GM18499 (cell line): ENCODE data around the gene RNF150.

Experiments used
- ATAC-seq: cut with Tn5 transposase; IDR thresholded peaks from one replicate; pipeline ENCODE4 v1.9.1; 2021; ENCODE audit warnings: moderate number of reproducible peaks; ENCODE audit not compliant: insufficient read depth, unreplicated experiment

RNF150 gene

DNA sequence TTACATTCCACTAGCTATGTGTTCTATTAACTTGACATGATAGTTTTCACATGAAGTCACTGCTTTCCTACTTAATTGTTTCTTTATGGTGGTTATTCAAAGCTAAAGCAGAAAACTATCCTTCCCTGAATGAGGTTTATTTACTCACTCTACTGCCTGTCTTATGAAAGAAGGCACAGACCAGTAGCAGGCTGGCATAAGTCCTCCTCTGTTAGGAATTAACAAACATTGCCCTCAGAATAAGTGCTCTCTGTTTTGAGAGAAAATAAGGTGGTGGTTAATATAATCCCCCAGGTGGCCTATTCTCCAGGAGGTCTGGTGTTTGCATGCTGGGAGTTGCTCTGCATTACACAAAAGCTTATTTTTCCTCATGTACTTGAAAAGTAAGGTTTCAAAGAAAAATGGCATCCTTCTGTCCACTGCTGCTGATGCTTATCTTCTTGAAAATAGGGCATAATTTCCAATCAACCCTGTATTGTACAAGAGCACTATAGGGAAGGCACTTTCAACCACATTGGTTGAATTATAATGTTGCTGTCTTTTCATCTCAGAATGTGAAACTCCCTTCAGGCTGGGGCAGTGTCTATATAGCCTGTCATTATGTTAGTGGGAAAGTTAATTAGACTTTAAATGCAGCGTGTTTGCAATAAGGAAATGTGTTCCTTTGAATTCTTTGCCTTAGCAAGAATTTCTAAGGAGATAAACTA, 257.4 kb downstream of the RNF150 start:
- ATAC-seq = no peak

DNA sequence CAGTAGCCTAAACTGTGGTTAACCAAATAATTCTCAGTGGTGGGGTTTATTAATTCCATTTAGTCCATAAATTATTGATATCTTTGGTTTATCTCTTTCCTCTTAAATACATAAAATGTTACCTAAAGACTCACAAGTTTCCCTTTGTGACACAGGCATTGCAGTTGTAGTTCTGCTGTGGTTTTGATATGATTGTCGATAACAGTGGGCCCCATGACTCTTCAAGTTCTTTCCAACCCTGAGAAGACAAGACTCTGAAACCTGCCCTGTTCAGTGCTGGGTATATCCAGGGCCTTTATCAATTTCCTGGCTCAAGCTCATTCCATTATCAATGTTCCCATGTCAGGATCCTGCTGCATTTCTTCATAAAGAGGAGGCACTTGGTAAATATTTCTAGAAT, 259.2 kb downstream of the RNF150 start:
- no peak for ATAC-seq

DNA sequence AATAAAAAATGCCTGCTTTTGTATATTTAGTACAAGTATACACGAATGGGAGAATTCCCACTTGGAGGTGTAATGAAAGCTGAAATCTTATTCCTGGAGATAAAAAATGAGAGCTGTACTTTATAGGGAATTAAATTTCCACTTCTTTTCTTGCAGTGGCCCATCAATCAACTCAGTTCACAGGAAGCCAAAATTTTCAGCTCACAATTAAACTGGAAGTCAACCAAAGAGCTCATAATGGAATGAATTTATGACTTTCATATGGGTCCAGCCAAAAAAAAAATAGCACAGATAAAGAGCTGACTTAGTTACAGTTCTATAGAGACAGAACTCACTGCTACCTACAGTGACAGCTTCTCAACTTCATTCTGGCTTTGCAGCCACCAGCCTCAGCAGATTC, 261.9 kb downstream of the RNF150 start:
- no peak for ATAC-seq

DNA sequence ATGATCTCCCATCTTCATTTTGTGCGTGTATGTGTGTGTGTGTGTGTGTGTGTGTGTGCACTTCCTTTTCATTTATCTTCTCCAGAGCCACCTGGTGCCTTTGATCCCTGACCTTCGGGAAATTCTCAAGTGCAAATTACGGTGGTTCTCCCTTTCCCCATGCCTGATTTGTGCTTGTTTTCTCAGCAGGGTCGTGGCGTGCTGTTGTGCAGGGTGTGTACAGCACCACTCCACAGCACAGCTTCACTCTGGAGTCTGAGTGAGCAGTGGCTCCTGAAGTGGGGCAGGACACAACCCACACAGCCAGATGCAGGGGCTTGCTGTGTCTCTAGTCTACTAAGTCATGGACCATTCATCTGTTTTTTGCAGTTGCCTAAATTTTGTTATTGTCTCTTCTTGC, 262.8 kb downstream of the RNF150 start:
- no peak for ATAC-seq

DNA sequence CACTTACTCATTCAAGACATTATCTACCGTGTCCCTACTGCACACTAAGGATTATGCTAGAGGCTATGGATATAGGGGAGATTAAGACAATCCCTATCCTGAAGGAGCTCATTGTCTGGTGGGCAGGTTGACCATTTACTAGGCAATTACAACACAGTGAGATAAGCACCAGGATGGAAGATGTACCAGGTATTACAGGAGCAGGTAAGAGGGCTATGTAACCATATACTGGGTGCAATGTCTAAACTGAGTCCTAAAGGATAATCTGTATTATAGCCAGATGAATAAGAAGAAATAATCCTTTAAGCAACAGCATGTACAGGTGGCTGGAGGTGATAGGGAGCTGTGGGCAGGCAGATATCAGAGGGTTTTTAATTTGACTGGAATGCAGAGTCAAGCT, 263.8 kb downstream of the RNF150 start:
- ATAC-seq = no peak

DNA sequence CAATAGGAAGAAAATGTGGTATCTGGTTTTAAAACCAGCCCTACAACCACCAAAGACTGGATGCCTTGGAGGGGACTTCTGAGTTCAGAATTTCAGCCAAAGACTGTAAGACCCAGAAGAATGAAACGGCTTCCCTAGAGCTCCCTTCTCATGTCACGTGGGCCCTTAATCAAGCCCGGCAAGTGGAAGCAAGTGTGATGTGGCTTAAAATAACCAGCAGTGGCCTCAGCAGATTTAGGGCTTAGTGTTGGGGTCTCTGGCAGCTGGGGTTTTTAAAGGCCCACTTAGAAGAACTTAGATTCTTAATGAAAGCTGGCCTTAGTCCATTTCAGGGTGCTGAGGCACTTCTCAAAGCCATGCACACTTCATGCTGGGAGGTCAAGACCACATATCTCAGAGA, 265.9 kb downstream of the RNF150 start:
- ATAC-seq = no peak

DNA sequence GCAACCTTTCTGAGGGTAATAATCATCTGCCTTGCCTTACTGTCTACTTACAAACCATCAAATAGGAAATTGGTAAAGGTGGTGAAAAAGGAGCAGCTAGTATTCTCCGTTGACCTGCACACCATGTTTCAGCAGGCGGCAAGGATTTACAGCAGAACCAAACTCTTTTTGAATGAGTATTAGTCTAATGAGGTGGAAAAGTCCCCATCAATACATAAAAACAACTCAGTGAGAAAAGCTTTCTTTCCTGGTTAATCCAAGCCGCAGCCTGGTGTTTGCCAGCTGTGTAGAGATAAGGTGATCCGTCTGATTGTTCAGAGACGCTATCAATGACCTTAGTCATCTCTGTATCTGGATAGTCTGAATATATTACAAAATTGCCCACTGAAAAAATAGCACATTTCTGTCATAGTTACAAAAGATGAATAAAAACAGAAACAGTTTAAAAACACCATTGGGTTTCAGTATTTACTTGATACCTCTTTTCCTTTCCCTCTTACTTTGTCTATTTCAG, 266.7 kb downstream of the RNF150 start:
- ATAC-seq = no peak

DNA sequence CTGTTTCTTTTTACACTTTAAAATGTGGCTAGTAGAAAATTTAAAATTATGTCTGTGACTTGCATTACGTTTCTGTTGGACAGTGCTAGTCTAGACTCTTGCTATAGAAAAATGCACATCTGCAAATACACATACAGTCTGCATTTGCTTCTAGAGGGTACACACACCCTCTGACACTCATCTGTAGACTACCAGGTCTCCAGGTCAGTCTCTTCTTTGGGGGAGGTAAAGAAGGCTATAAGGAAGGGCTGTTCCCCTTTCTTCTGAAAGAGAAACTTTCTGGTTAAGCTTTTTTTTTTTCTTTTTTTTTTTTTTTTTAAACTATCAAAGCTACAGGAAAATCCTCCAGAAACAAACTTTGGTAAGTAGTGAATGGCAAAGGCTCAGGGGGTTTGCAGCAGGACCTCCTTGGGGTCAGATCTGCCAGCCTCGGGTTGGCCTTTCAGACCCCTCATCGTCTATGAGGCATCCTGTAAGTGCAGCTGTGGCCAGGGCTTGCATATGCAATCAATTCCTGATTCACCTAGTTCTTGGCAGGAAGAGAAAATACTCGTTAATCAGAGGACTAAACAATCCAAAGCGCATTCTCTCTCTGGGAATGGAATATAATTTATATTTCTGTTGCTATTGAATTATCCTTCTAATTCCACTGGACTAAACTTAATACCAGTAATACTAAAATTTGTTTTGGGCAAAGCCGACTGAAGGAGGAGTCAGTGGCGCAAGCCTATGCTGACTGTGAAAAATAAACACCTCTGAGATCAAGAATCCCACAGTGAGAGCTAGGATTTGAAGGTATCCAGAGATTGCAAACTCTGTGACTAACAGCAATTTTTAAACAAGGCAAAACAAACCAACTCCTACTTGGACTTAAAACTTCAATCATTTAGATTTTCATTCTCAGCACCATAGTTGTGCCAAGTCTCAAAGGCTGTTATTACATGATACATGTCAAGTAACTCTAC, 267.7 kb downstream of the RNF150 start:
- ATAC-seq = no peak

DNA sequence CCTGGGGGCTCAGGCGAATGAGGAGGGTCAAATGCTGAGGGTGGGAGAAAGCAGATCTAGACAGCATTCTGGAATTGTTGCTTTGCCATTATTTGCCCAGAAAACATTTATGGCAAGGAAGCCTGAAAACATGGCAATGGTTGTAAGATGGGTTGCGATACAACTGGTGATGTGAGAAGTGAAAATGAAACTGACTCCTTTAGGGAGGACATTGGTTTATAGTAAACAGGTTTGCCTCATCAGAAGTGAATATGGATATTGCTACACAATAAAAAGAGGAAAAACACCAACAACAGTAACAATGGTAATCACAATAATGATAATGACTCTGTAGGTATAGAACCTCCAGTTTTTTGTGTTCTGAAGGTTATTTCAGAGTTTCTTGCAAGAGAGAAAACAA, 270.1 kb downstream of the RNF150 start:
- no peak for ATAC-seq

DNA sequence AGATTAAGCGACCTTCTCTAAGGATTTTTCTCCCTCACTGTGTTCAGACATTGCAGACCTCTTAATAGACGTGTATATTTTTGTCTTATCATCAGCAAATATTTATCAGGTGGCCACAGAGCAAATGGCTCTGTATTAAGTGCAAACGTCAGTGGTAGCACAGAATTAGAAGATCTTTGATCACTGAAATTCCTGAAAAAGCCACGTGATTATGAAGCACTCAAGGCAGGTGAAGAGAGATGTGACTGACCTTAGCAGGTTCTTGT, 271.2 kb downstream of the RNF150 start:
- ATAC-seq = no peak

DNA sequence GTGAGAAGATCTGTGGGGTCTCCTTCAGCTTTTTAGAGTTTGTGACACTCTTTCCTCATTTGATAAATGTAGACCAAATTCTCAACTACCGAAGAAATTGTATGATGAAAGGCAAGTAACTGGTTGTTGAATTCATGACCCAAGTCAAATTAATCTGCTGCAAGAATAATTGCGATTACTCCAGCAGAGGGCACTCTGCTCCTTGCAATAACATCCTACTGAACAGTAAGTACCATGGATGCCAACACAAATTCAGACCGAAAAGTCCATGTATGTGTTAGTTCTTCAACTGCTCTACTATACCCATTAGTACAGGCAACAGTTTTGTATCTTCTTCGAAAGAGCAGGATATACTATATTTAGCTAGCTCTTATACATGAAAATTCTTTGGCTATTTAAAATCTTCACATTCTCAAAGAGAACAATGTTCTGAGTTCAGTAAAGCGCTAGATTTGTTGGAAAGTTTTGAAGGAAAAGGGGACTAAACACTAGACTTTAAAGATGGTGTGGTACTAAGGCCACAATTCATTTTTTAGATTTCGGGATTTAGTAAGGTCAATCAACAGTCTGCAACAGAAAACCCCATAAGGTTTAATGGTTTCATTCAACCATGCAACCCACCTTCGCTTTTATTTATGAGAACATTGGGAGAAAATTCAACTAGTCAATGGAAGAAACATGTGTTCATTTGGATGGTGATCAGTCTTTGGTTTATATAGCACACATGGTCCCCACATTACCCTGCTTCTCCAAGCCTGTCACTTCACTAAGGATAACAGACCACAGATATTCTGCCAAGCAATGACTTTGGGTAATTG, 271.7 kb downstream of the RNF150 start:
- ATAC-seq = no peak

DNA sequence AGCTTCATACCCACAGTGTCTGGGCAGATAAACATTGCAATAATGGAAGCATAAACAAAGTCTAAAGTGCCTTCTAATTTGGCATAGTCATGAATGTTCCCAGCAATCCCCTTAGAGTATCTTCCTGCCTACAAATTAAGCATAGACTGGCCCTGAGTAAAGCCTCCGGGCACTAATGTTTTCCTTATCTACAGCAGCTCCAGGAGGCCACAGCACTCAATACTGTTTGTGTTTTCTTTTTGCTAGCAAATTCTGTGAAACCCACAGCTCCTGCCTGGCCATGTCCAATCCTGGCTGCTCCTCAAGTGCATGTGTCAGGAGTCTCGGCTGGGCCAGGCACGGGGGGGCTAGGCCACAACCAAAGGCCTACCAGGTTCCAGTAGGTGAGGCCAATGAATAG, 274.4 kb downstream of the RNF150 start:
- no peak for ATAC-seq

DNA sequence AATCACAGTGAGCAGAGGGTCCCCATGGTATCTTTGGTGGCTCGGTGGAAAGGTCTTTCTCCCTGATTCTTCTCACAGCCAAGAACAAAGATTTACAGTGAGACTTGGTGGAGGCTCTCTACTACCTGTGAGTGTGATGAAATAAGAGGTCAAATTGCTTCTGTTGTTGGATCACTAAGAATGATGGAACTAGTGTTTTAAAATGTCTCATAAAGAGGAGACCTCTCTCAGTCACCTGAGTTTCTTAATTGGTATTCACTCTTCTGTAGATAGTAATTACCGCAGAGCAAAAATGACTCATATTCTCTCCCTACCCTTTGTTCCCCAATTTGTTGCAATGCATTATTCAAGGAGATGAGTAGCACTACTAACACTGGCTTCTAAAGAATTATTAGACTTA, 276.2 kb downstream of the RNF150 start:
- no peak for ATAC-seq

DNA sequence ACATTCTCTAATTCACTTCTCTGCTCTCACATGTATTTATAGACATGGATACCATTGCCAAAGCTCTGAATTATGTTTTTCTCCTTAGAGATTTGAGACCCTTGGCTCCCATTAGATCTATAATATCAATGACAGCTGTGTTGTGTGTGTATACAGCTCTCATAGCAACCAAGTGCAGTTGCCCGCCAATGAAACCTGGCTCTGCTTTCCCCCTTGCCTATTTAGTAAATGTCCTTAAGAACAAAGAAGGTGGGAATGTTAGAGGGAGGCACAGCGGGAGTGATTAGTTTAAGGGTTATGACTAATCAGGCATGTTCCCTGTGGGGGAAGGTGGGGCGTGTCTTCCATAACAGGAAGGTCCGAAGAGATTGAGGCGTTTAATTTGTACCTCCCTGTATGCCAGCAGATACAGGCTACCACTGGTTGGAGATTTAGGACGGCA, 276.6 kb downstream of the RNF150 start:
- no peak for ATAC-seq

DNA sequence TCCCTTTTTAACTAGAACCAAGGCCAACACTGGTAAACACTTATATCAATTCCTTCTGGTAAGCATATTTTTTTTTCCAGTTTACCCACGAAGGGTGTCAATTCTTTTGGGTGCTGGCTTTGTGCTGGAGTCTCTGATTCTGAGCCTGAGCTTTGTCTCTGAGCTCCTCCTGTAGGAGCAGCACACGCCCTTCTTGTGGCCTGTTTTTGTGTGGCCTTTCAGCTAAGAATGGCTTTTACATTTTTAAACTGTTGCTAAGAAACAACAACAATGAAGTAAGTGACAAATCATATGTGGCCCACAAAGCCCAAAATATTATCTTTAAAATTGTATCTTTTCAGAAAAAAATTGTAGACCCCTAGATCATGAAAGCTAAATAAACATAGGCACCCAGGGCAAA, 279.1 kb downstream of the RNF150 start:
- ATAC-seq = no peak

DNA sequence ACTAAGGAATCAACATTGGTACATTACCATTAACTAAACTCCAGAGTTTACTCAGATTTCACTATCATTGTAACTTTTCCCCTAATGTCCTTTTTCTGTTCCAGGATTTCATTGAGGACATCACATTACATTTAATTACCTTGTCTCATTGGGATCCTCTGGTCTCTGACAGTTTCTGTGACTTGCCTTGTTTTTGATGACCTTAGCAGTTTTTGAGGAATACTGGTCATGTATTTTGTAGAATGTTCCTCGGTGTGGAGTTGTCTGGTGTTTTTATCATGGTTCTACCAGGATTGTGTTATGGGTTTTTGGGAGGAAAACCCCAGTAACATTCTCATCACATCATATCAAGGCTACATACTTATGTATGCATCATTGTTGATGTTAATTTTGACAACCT, 281.5 kb downstream of the RNF150 start:
- ATAC-seq = no peak

DNA sequence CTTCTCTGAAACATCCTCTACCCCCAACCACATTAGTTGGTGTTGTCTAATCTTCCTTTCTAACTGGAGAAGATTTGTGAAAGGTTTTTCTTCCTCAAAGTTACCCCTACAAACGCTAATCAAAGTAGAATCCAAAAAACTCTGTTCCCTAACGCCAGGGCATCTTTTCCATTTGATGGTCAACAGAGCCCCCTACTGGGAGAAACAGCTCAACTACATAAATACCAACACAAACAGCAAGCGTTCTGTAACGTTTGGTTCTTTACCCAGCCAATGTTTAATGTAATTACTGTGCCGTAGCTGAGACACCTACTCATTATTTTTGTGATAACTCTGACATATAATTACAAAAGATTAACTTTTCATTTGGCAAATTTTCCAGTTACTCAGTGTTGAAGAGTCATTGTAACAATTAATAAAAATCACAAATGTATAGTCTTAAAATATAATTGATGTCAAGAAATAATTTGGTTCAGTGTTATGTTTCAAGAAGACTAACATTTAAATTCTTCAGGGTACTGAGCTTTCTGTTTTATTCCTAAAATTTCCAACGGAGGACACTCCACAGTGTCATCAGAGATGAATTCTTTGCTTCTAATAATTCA, 282.1 kb downstream of the RNF150 start:
- peak; percentile 57 for ATAC-seq

DNA sequence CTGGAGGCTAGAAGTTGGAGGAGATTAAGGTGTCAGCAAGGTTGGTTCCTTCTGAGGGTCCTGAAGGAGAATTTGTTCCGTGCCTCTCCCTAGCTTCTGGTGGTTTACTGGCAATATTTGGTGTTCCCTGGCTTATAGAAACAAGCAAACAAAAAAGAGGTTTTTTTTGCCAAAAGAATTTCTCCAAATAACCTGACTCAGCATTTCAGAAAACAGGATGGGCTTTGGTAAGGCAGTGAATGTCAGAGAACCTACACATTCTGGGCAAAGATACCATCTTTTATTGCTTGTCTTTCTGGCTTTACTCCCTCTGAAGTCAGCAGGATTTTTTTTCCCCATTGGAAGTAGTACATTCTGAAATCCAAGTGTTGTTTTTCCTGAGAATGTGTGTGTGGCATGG, 283.7 kb downstream of the RNF150 start:
- ATAC-seq = no peak

DNA sequence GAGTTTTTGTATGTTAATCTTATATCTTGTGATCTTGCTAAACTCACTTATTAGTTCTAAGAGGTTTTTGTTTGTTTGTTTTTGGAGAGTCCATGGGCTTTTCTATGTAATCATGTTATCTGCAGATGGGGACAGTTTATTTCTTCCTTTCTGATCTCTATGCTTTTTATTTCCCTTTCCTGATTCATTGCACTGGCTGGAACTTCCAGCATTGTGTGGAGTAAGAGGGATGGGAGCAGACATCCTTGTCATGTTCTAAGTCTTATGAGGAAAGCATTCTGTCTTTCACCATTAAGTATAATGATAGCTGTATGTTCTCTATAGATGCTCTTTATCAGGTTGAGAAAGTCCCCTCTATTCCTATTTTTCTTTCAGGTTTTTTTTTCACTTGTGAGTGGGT, 286.5 kb downstream of the RNF150 start:
- ATAC-seq = no peak

DNA sequence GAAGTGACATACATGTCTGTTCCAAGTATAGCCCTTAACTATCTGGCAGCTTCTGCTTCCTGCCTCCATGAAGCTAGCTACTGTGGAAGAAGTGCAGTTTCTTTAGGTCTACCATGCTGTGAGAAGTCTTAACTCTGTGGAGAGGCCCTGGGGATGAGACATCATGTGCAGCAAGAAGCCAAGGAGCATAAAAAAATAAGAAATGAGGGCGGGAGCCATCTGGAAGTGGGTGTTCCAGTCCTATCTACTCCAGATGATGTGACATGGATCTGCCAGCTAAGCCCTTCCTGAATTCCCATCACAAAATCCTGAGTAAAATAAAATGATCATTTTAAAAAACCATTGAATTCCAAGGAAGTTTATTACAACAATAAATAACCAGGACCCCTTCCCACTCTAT, 289.2 kb downstream of the RNF150 start:
- ATAC-seq = no peak
